Measurements from ENCODE around the gene GPR137.

The GPR137 gene

GRCh38 chr11:64286801-64287159 is 1.1 kb downstream of the GPR137 start:
- DNase-seq (ENCODE audit: low read depth): no peak

- DNase-seq (ENCODE audit: low read depth): no peak
Measured at GRCh38 chr11:64287676-64288352, 2.2 kb downstream of the GPR137 start.

GRCh38 chr11:64288353-64288750 is 2.7 kb downstream of the GPR137 start:
- DNase-seq (ENCODE audit: low read depth): no peak

- no peak for DNase-seq (ENCODE audit: low read depth)
Measured at GRCh38 chr11:64289002-64289564, 3.4 kb downstream of the GPR137 start.

- no peak for DNase-seq (ENCODE audit: low read depth)
Measured at GRCh38 chr11:64290352-64291261, 5.0 kb downstream of the GPR137 start.

GRCh38 chr11:64291262-64291751 is 5.7 kb downstream of the GPR137 start, which contains the start of gene KCNK4:
TSS of gene KCNK4 (plus strand) at chr11:64291302. CDS start at chr11:64293019, 1,717 bp downstream.
- no peak for DNase-seq (ENCODE audit: low read depth)

GRCh38 chr11:64291752-64292459 is 6.3 kb downstream of the GPR137 start:
- DNase-seq (ENCODE audit: low read depth): no peak

GRCh38 chr11:64292460-64293254 is 7.0 kb downstream of the GPR137 start:
- no peak for DNase-seq (ENCODE audit: low read depth)

- DNase-seq (ENCODE audit: low read depth): no peak
Measured at GRCh38 chr11:64294774-64295173, 9.1 kb downstream of the GPR137 start.

GRCh38 chr11:64295760-64296159 is 10.1 kb downstream of the GPR137 start:
- no peak for DNase-seq (ENCODE audit: low read depth)

GRCh38 chr11:64296236-64296635 is 10.6 kb downstream of the GPR137 start:
- DNase-seq (ENCODE audit: low read depth): no peak

- DNase-seq (ENCODE audit: low read depth): no peak
Measured at GRCh38 chr11:64296830-64297698, 11.4 kb downstream of the GPR137 start.

- no peak for DNase-seq (ENCODE audit: low read depth)
Measured at GRCh38 chr11:64297699-64298358, 12.2 kb downstream of the GPR137 start.

GRCh38 chr11:64298966-64299846 is 13.6 kb downstream of the GPR137 start:
- no peak for DNase-seq (ENCODE audit: low read depth)

GRCh38 chr11:64299847-64300648 is 14.4 kb downstream of the GPR137 start, which contains the start of gene CATSPERZ:
TSS of gene CATSPERZ (plus strand) at chr11:64300358. CDS start at chr11:64300411, 53 bp downstream.
- DNase-seq (ENCODE audit: low read depth): no peak

- no peak for DNase-seq (ENCODE audit: low read depth)
Measured at GRCh38 chr11:64303109-64304031, 17.7 kb downstream of the GPR137 start.

GRCh38 chr11:64304032-64304315 is 18.3 kb downstream of the GPR137 start:
- no peak for DNase-seq (ENCODE audit: low read depth)

Measured in stromal cell of bone marrow (primary cell).